Measurements from ENCODE around the gene AKAP13.
A peak's percentile ranks its signal among the peaks of the same experiment; 100 is the strongest.

AKAP13 gene

GRCh38 chr15:85380812-85381642 lies 624 bp downstream of the AKAP13 start:
- DNase-seq (ENCODE audit: low spot score) = peak; percentile 79
- no peak for TF ChIP-seq CTCF (IDR thresholded peaks at IDR 0.05; ENCODE audit: extremely low read depth, missing control alignments)

DNA sequence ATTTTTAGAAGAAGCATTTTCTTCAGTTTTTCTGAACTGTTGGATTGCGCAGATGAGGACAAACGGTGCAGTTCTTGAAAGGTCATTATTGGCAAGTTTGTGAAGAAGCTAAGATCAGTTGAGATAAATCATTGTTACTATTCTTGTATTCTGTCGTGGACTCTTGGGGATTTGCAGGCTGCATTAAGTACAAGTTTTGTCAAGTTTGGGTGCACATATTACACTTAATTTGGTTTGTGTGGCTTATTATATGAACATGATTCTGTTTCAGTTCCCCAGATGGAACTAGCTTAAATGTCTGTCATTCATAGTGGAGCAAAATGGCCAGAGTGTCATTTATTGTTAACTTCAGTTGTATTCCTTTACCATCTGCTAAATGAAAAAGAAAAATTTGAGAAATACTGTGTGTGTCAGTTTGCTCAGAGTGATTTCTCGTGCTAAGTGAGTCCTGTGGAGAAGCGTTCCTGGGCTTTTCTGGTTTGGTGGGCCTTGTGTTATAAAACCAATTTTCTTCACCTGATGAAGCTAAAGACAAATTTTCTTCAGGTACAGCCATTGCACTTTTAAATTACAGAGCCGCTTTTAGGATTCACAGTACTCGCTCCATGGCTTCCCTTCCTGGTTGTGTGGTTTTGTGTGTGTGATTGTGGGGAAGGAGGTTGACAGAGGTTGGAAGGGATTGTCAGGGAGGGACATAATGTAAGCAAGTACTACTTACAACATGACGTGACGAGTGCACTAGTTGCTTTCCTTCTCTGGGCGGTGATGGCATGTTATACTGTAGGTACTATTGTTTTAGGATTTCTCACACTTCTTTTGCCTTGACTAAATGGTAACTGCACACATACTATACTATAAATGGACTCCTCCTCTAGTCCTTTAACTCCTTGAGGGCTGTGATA lies 1.7 kb downstream of the AKAP13 start:
- no peak for DNase-seq (ENCODE audit: low spot score)
- TF ChIP-seq CTCF (IDR thresholded peaks at IDR 0.05; ENCODE audit: extremely low read depth, missing control alignments) = no peak

- DNase-seq (ENCODE audit: low spot score) = no peak
- TF ChIP-seq CTCF (IDR thresholded peaks at IDR 0.05; ENCODE audit: extremely low read depth, missing control alignments) = no peak
These were observed 2.5 kb downstream of the AKAP13 start for GRCh38 chr15:85382942-85383341.

- no peak for TF ChIP-seq CTCF (IDR thresholded peaks at IDR 0.05; ENCODE audit: extremely low read depth, missing control alignments)
- DNase-seq (ENCODE audit: low spot score) = peak; percentile 21
These were observed 3.2 kb downstream of the AKAP13 start for GRCh38 chr15:85383470-85384148.

- no peak for TF ChIP-seq CTCF (IDR thresholded peaks at IDR 0.05; ENCODE audit: extremely low read depth, missing control alignments)
- DNase-seq (ENCODE audit: low spot score) = no peak
These were observed 5.9 kb downstream of the AKAP13 start for GRCh38 chr15:85386261-85386660.

DNA sequence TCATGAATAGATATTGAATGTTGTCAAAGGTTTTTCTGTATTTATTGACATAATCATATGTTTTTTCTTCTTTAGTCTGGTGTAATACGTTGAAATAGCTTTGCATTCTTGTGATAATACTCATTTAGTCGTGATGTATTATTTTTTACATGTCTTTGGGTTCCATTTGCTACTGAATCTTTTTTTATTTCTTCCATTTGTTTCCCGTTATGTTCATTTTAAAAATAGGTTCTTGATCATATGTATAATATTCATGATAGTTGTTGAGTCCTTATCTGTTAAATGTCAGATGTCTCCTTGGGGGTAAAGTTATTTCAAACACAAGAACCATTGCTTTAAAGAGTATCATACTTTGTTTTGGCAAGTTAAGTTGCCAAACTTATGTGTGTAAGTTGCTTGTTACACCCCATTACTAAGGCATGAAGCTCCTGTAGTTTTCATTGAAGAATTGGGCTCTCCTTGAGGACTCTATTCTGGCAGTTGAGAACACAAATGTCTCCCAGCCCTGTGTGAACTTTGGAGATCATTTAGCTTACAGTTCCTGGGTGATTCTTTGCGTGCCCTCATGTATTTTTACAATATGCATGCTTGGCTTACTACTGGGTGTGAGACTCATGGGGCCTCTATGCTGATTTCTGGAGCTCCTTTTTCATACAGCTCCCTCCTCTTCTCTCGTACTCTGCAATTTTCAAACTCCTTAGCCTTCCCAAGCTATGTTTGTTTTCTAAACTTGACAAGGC lies 8.3 kb downstream of the AKAP13 start:
- no peak for DNase-seq (ENCODE audit: low spot score)
- no peak for TF ChIP-seq CTCF (IDR thresholded peaks at IDR 0.05; ENCODE audit: extremely low read depth, missing control alignments)
